ENCODE measurements around the gene MRS2. TPM values are rescaled to one million over a fixed set of nuclear protein-coding genes. Genes with fewer than 3 reads are reported as not detected.

The MRS2 gene
- total and polyA plus RNA-seq, 2 donors = 15.3 to 17.0 TPM

- Histone ChIP-seq H3K36me3 (ENCODE audit: control insufficient read depth in 2 of 2, insufficient read depth in 2 of 2, low read length in 1 of 2) (no peaks in the 10 kb centered on the region), H3K9me3 (ENCODE audit: control insufficient read depth in 2 of 2, insufficient read depth in 1 of 2, low read length in 1 of 2) (no peaks in the 10 kb centered on the region), H3K27me3 (ENCODE audit: control insufficient read depth in 2 of 2, insufficient read depth in 1 of 2, low read length in 1 of 2) (no peaks in the 10 kb centered on the region), H3K4me3 (ENCODE audit: low read length in 2 of 2) (no peak overlapping the region), H3K27ac (ENCODE audit: low read depth in 1 of 2, low read length in 1 of 2) (no peak overlapping the region), H3K4me1 (ENCODE audit: control insufficient read depth in 2 of 2, insufficient read depth in 2 of 2, low read length in 2 of 2) (no peaks in the 10 kb centered on the region)
- no peak for DNase-seq (ENCODE audit: low read depth in 6 of 9, low spot score in 9 of 9)
- WGBS = 97% methylated on average over 11 of the region's 11 CpGs
Measured at GRCh38 chr6:24464253-24465038, 61.7 kb downstream of the MRS2 start.

GRCh38 chr6:24469811-24470210 is 67.1 kb downstream of the MRS2 start:
- no peak for DNase-seq (ENCODE audit: low read depth in 6 of 9, low spot score in 9 of 9)
- 99% methylated on average over 7 of the region's 7 CpGs for WGBS
- H3K27ac ChIP-seq (ENCODE audit: low read depth in 1 of 2, low read length in 1 of 2) = no peak overlapping the region

GRCh38 chr6:24472181-24472580 is 69.4 kb downstream of the MRS2 start:
- no peaks in the 10 kb centered on the region for H3K9me3 ChIP-seq (ENCODE audit: control insufficient read depth in 2 of 2, insufficient read depth in 1 of 2, low read length in 1 of 2)
- no peaks in the 10 kb centered on the region for H3K36me3 ChIP-seq (ENCODE audit: control insufficient read depth in 2 of 2, insufficient read depth in 2 of 2, low read length in 1 of 2)
- no peak overlapping the region for H3K4me3 ChIP-seq (ENCODE audit: low read length in 2 of 2)
- H3K27ac ChIP-seq (ENCODE audit: low read depth in 1 of 2, low read length in 1 of 2) = no peak overlapping the region
- no peaks in the 10 kb centered on the region for H3K4me1 ChIP-seq (ENCODE audit: control insufficient read depth in 2 of 2, insufficient read depth in 2 of 2, low read length in 2 of 2)
- no peak for DNase-seq (ENCODE audit: low read depth in 6 of 9, low spot score in 9 of 9)
- H3K27me3 ChIP-seq (ENCODE audit: control insufficient read depth in 2 of 2, insufficient read depth in 1 of 2, low read length in 1 of 2) = no peaks in the 10 kb centered on the region

More at GRCh38 chr6:24469811-24470210, 67.1 kb downstream of the MRS2 start:
- Histone ChIP-seq H3K4me3 (ENCODE audit: low read length in 2 of 2) (no peak overlapping the region), H3K27me3 (ENCODE audit: control insufficient read depth in 2 of 2, insufficient read depth in 1 of 2, low read length in 1 of 2) (no peaks in the 10 kb centered on the region), H3K9me3 (ENCODE audit: control insufficient read depth in 2 of 2, insufficient read depth in 1 of 2, low read length in 1 of 2) (no peaks in the 10 kb centered on the region), H3K4me1 (ENCODE audit: control insufficient read depth in 2 of 2, insufficient read depth in 2 of 2, low read length in 2 of 2) (no peaks in the 10 kb centered on the region), H3K36me3 (ENCODE audit: control insufficient read depth in 2 of 2, insufficient read depth in 2 of 2, low read length in 1 of 2) (no peaks in the 10 kb centered on the region)

Other genes starting within 250 kb of the MRS2 start
- gene DCDC2, start 44.9 kb upstream of the MRS2 start, total RNA-seq = 0.19 TPM
- gene DCDC2, start 44.9 kb upstream of the MRS2 start, polyA plus RNA-seq = 0.25 TPM
- gene GPLD1, start 86.6 kb downstream of the MRS2 start, total RNA-seq = 7.7 TPM
- 1.3 TPM for gene GPLD1, start 86.6 kb downstream of the MRS2 start, polyA plus RNA-seq
- 35.1 TPM for gene ALDH5A1, start 92.0 kb downstream of the MRS2 start, total RNA-seq
- 13.4 TPM for gene ALDH5A1, start 92.0 kb downstream of the MRS2 start, polyA plus RNA-seq
- 0.09 TPM for gene KIAA0319, start 243.3 kb downstream of the MRS2 start, total RNA-seq
- 0.23 TPM for gene KIAA0319, start 243.3 kb downstream of the MRS2 start, polyA plus RNA-seq

All from thymus (tissue), 11 donors.